Prostate gland (tissue), 2 donors: Measurements from ENCODE around the gene C19orf85. TPM values are rescaled to one million over a fixed set of nuclear protein-coding genes. Genes with fewer than 3 reads are reported as not detected.
A peak's percentile ranks its signal among the peaks of the same experiment; 100 is the strongest.

ENCODE experiments used
- DNase-seq: peaks from one replicate; pipeline ENCODE4 v3.0.0-alpha.2; 2019; ENCODE audit warnings: low spot score
- H3K27ac ChIP-seq, 2 donors: fragments of 200-600 bp; sonication (generic); 2 replicates each; pipeline ENCODE4 v1.5.1; 2017 to 2019
- H3K27me3 ChIP-seq: fragments of 200-600 bp; sonication (generic); replicated peaks from 2 replicates; pipeline ENCODE4 v1.5.1; 2019; ENCODE audit not compliant: insufficient read depth
- H3K36me3 ChIP-seq, 2 donors: fragments of 200-600 bp; sonication (generic); 1 replicate in 1 of 2; 2 replicates in 1 of 2; pipeline versions ENCODE4 v1.5.1 to v1.8.1; 2017 to 2019
- H3K4me1 ChIP-seq: fragments of 200-600 bp; sonication (generic); replicated peaks from 2 replicates; pipeline ENCODE4 v1.5.1; 2019
- H3K4me3 ChIP-seq, 2 donors: fragments of 200-600 bp; sonication (generic); 2 replicates each; pipeline ENCODE4 v1.5.1; 2017 to 2019
- H3K9me3 ChIP-seq: fragments of 200-600 bp; sonication (generic); 2 replicates; pipeline ENCODE4 v1.5.1; 2017
- POLR2A ChIP-seq: fragments of 450-650 bp; IDR thresholded peaks from one replicate; pipeline ENCODE4 v1.6.1; 2016; ENCODE audit warnings: antibody characterized with exemption, mild to moderate bottlenecking
- POLR2AphosphoS5 ChIP-seq: sonication (generic); formaldehyde crosslinking; IDR thresholded peaks from one replicate; pipeline ENCODE4 v1.6.1; 2017; ENCODE audit warnings: antibody characterized with exemption
- WGBS: methylation state at CpG from one replicate; pipeline ENCODE4 v1.1.5; 2018; 5-methylcytosine and 5-hydroxymethylcytosine counted together
- intact Hi-C: fragments of 100-400 bp; cut with DNase I; formaldehyde crosslinking; loops from one replicate; pipeline ENCODE4 v1.14.2; 2022
- total RNA-seq, 2 donors: library from RNA; depleted of rRNA; stranded (reverse); fragments of >200 nt; gene quantifications; one replicate each; pipeline ENCODE4 v1.1.0, GENCODE V29; 2016
- TF ChIP-seq, protein P1 (sequence below), 4 experiments: fragments of 200-600 bp in 2 of 4; fragments of 450-650 bp in 2 of 4; sonication (generic) in 2 of 4; IDR thresholded peaks; 1 replicate in 3 of 4; 2 replicates in 1 of 4; pipeline ENCODE4 v1.5.1; 2016 to 2019; ENCODE audit warnings: antibody characterized with exemption in 4 of 4, mild to moderate bottlenecking in 2 of 4, moderate library complexity in 2 of 4

C19orf85 gene
- total RNA-seq, 2 donors from 2014 or later: not detected

DNA sequence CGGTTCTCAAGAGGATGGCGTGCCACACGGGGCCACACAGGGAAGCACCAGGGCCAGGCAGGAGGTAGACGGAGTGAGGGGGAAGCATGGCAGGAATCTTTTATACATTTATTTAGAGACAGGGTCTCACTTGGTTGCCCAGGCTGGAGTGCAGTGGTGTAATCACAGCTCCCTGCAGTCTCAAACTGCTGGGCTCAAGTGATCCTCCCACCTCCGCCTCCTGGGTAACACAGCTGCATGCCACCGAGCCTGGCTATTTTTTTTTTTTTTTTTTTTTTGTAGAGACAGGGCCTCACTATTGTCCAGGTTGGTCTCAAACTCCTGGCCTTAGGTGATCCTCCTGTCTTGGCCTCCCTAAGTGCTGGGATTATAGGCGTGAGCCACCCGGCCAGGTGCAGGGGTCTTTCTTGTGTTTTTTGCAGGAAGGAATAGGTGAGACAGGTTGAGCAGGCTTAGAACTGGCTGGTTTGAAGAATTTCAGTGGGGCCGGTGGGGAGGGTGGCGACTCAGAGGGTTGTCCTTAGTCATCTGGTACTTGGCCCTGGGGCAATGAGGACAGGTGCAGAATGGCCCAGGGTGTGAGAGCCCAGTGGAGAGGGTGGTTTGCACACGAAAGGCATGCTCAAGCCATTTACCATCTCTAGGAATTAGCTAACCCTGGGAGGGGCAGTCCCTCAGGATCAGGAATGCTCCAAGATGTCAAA lies 31.2 kb upstream of the C19orf85 start:
- H3K4me1 ChIP-seq: no peaks in the 10 kb centered on the region
- H3K36me3 ChIP-seq: no peaks in the 10 kb centered on the region
- no peak for TF ChIP-seq POLR2AphosphoS5
- no peak for TF ChIP-seq POLR2A
- TF ChIP-seq, protein P1, sequence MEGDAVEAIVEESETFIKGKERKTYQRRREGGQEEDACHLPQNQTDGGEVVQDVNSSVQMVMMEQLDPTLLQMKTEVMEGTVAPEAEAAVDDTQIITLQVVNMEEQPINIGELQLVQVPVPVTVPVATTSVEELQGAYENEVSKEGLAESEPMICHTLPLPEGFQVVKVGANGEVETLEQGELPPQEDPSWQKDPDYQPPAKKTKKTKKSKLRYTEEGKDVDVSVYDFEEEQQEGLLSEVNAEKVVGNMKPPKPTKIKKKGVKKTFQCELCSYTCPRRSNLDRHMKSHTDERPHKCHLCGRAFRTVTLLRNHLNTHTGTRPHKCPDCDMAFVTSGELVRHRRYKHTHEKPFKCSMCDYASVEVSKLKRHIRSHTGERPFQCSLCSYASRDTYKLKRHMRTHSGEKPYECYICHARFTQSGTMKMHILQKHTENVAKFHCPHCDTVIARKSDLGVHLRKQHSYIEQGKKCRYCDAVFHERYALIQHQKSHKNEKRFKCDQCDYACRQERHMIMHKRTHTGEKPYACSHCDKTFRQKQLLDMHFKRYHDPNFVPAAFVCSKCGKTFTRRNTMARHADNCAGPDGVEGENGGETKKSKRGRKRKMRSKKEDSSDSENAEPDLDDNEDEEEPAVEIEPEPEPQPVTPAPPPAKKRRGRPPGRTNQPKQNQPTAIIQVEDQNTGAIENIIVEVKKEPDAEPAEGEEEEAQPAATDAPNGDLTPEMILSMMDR (IDR thresholded peaks at IDR 0.05): no peak
- no peak overlapping the region for H3K4me3 ChIP-seq
- H3K9me3 ChIP-seq: no peaks in the 10 kb centered on the region
- DNase-seq: no peak
- H3K27me3 ChIP-seq: no peaks in the 10 kb centered on the region
- no peak overlapping the region for H3K27ac ChIP-seq
- intact Hi-C loops: no loop called here
- 78% methylated on average over 11 of the region's 11 CpGs for WGBS

DNA sequence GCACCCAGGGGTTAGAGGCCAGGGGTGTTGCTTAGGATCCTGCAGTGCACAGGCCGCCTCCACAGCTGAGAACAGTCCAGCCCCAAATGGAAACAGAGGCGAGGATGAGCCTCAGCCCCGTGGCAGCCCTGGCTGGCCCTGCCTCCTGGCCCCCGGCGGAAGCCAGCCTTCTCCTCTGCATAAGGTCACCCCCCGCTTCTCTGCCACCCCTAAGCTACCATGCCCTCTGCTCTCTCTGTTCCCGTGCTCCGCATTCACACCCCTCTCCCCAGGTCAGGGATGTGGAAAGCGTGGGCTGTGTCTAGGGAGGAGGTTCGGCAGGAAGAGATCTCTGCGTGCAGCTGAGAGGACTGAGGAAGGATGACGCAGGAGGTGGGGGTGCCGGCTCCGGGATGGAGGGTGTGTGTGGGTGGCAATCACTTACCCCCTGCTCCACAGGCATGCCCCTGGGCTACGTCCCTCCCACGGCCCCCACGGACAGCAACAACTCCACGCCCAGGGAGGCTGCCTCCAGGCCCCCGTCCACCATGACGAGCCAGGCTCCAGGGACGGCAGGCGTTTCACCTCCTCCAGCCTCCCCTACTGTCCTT lies 29.7 kb upstream of the C19orf85 start:
- intact Hi-C loops: no loop called here
- Histone ChIP-seq H3K36me3 (no peaks in the 10 kb centered on the region), H3K27ac (peak overlapping the region; percentile 14 to 18), H3K4me1 (no peaks in the 10 kb centered on the region), H3K27me3 (no peaks in the 10 kb centered on the region), H3K4me3 (no peak overlapping the region), H3K9me3 (no peaks in the 10 kb centered on the region)
- no peak for DNase-seq
- 58% methylated on average over 22 of the region's 22 CpGs for WGBS
- TF ChIP-seq, protein P1 (IDR thresholded peaks at IDR 0.05): no peak
- TF ChIP-seq POLR2AphosphoS5 (no peak), POLR2A (no peak)

DNA sequence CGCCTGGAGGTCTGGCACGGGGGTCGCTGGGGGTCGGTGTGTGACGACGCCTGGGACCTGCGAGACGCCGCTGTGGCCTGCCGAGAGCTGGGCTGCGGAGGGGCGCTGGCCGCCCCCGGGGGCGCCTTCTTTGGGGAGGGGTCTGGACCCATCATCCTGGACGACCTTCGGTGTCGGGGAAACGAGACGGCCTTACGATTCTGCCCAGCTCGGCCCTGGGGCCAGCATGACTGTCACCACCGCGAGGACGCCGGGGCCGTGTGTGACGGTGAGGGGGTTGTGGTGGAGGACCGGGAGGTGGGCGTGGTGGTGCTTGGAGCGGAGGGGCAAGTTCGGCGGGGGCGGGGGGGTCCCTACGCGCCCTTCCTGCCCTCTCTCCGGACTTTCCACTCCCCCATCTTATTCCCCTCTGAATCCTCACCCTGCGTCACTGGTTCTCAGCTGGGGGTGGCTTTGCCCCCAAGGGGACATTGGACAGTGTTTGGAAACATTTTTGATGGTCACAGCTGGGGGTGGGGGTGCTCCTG lies 29.2 kb upstream of the C19orf85 start:
- Histone ChIP-seq H3K27ac (peak overlapping the region in 1 of 2 donors; percentile 18), H3K4me3 (no peak overlapping the region), H3K27me3 (no peaks in the 10 kb centered on the region), H3K36me3 (no peaks in the 10 kb centered on the region), H3K4me1 (no peaks in the 10 kb centered on the region), H3K9me3 (no peaks in the 10 kb centered on the region)
- 40% methylated on average over 37 of the region's 38 CpGs for WGBS
- TF ChIP-seq POLR2AphosphoS5 (no peak), POLR2A (no peak)
- TF ChIP-seq, protein P1 (IDR thresholded peaks at IDR 0.05): no peak
- intact Hi-C loops: no loop called here
- no peak for DNase-seq

DNA sequence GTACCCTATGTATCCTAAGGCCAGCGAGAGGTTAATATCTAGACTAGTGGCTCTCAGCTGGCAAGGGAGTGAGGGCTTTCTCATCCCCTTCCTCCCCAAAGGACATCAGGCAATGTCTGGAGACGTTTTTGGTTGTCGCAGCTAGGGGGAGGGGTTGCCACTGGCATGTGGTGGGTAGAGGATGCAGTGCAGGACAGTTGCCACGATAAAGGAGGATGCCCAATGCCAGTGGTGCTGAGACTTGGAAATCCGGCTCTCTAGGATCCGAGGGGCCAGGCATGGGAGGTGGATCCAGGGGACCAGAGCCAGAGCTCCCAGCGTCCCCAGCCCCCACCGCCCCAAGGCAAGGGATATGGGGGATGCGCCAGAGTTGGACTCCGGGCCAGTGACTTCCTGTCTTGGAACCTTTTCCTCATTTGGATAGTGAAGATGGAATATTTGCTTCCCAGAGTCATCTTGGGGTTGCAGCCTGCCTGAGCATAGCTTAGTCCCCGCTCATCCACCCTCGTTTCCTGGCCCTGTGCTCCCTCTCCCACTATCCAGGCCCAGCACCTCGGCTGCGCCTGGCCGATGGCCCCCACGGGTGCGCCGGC lies 28.6 kb upstream of the C19orf85 start:
- Histone ChIP-seq H3K4me1 (no peaks in the 10 kb centered on the region), H3K4me3 (no peak overlapping the region), H3K27me3 (no peaks in the 10 kb centered on the region), H3K27ac (peak overlapping the region in 1 of 2 donors; percentile 18), H3K9me3 (no peaks in the 10 kb centered on the region), H3K36me3 (no peaks in the 10 kb centered on the region)
- WGBS: 41% methylated on average over 18 of the region's 18 CpGs
- TF ChIP-seq, protein P1 (IDR thresholded peaks at IDR 0.05): no peak
- TF ChIP-seq POLR2A: no peak
- TF ChIP-seq POLR2AphosphoS5: no peak
- intact Hi-C loops: no loop called here
- DNase-seq: no peak
